Neural progenitor cell (in vitro differentiated cells): Measurements from ENCODE around the gene DNAH10. TPM values are rescaled to one million over a fixed set of nuclear protein-coding genes. Genes with fewer than 3 reads are reported as not detected.

Experiments used
- DNase-seq: peaks from one replicate; pipeline ENCODE4 v3.0.0-alpha.2; 2016; ENCODE audit warnings: low spot score
- H2AFZ ChIP-seq: fragments of 200-600 bp; sonication (generic); replicated peaks from 2 replicates; pipeline ENCODE4 v1.6.1; 2016; ENCODE audit warnings: antibody characterized with exemption
- H3F3A ChIP-seq: fragments of 200-600 bp; sonication (generic); 2 replicates; pipeline ENCODE4 v1.6.1; 2016; ENCODE audit warnings: antibody characterized with exemption, low read depth
- H3K27ac ChIP-seq: fragments of 200-600 bp; sonication (generic); 2 replicates; pipeline ENCODE4 v1.5.1; 2016; ENCODE audit warnings: mild to moderate bottlenecking
- H3K27me3 ChIP-seq: fragments of 200-600 bp; sonication (generic); 2 replicates; pipeline ENCODE4 v1.6.1; 2016; ENCODE audit warnings: mild to moderate bottlenecking, moderate library complexity
- H3K36me3 ChIP-seq: fragments of 200-600 bp; sonication (generic); 2 replicates; pipeline ENCODE4 v1.5.1; 2016
- H3K4me1 ChIP-seq: fragments of 200-600 bp; sonication (generic); 2 replicates; pipeline ENCODE4 v1.6.1; 2016; ENCODE audit warnings: mixed run types
- H3K4me2 ChIP-seq: fragments of 200-600 bp; sonication (generic); 2 replicates; pipeline ENCODE4 v1.6.1; 2016
- H3K4me3 ChIP-seq: fragments of 200-600 bp; sonication (generic); 2 replicates; pipeline ENCODE4 v1.5.1; 2016
- H3K79me2 ChIP-seq: fragments of 200-600 bp; sonication (generic); 2 replicates; pipeline ENCODE4 v1.6.1; 2016; ENCODE audit warnings: low read depth
- H3K9ac ChIP-seq: fragments of 200-600 bp; sonication (generic); 2 replicates; pipeline ENCODE4 v1.6.1; 2016
- H3K9me3 ChIP-seq: fragments of 200-600 bp; sonication (generic); 2 replicates; pipeline ENCODE4 v1.5.1; 2016; ENCODE audit warnings: low read depth
- H4K20me1 ChIP-seq: fragments of 200-600 bp; sonication (generic); 2 replicates; pipeline ENCODE4 v1.6.1; 2016; ENCODE audit warnings: low read depth
- H3K27ac Mint-ChIP-seq: 3 replicates; pipeline ENCODE4 v1.8.0; 2021; ENCODE audit warnings: mixed read lengths
- H3K27me3 Mint-ChIP-seq: 2 replicates; pipeline ENCODE4 v1.8.0; 2022; ENCODE audit warnings: low read depth, mild to moderate bottlenecking, inconsistent platforms, moderate library complexity, mixed read lengths; ENCODE audit not compliant: insufficient read depth
- H3K36me3 Mint-ChIP-seq: 3 replicates; pipeline ENCODE4 v1.8.0; 2021; ENCODE audit warnings: mixed read lengths
- H3K4me1 Mint-ChIP-seq: 3 replicates; pipeline ENCODE4 v1.8.0; 2021; ENCODE audit warnings: mixed read lengths
- H3K4me3 Mint-ChIP-seq: 3 replicates; pipeline ENCODE4 v1.8.0; 2021; ENCODE audit warnings: mild to moderate bottlenecking, moderate library complexity, mixed read lengths
- H3K9me3 Mint-ChIP-seq: 3 replicates; pipeline ENCODE4 v1.8.0; 2020; ENCODE audit warnings: mixed read lengths
- EZH2 ChIP-seq: fragments of 200-600 bp; sonication (generic); IDR thresholded peaks from 2 replicates; pipeline ENCODE4 v1.6.1; 2017; ENCODE audit warnings: antibody characterized with exemption, mild to moderate bottlenecking, moderate library complexity
- EZH2phosphoT487 ChIP-seq: fragments of 200-600 bp; sonication (generic); IDR thresholded peaks from 2 replicates; pipeline ENCODE4 v1.6.1; 2017; ENCODE audit warnings: antibody characterized with exemption
- total RNA-seq: library from RNA; depleted of rRNA; stranded (reverse); fragments of >200 nt; gene quantifications from 2 replicates; pipeline ENCODE4 v1.2.3, GENCODE V29; 2015; ENCODE audit warnings: low replicate concordance
- TF ChIP-seq, protein P1 (sequence below): fragments of 200-600 bp; sonication (generic); IDR thresholded peaks from 2 replicates; pipeline ENCODE4 v1.5.1; 2017; ENCODE audit warnings: antibody characterized with exemption, mild to moderate bottlenecking

Gene DNAH10
- total RNA-seq, 1 donor from 2014 or later: 0.26 TPM

DNA sequence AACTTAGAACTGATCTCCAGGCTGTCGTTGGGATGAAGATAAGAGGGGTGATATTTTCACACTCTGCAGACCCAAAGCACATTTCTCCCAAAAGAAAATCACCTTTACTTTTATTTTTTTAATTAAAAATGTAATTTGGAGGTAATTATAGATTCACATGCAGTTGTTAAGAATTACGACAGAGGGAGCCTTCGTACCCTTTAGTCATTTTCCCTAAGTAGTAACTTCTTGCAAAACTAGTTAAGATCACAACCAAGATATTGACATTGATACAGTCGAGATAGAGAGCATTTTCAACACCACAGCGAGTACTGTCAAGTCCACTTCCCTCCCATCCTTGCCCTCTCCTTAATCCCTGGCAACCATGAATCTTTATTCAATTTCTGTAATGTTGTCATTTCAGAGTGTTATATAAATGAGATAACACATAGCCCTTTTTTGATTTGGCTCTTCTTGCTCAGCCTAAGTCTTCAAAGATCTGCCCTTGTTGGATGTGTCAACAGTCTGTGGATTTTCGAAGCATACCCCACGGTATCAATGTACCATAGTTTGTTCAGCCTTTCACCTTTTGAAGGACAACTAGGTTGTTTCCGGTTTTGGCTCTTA lies 39.6 kb downstream of the DNAH10 start:
- H4K20me1 ChIP-seq: no peaks in the 10 kb centered on the region
- H3K27me3 Mint-ChIP-seq: peaks cover 3% of the 10 kb centered on the region
- no peaks in the 10 kb centered on the region for H3K9me3 Mint-ChIP-seq
- H3K36me3 ChIP-seq: no peaks in the 10 kb centered on the region
- H3K27me3 ChIP-seq: peaks cover 18% of the 10 kb centered on the region
- no peak overlapping the region for H3K27ac Mint-ChIP-seq
- H3K79me2 ChIP-seq: no peaks in the 10 kb centered on the region
- no peaks in the 10 kb centered on the region for H3K4me1 Mint-ChIP-seq
- no peak overlapping the region for H3K4me2 ChIP-seq
- no peak overlapping the region for H3K9ac ChIP-seq
- no peak overlapping the region for H3K4me3 ChIP-seq
- no peak overlapping the region for H3K27ac ChIP-seq
- no peaks in the 10 kb centered on the region for H3F3A ChIP-seq
- H3K4me3 Mint-ChIP-seq: no peak overlapping the region
- no peak overlapping the region for H2AFZ ChIP-seq
- TF ChIP-seq, protein P1, sequence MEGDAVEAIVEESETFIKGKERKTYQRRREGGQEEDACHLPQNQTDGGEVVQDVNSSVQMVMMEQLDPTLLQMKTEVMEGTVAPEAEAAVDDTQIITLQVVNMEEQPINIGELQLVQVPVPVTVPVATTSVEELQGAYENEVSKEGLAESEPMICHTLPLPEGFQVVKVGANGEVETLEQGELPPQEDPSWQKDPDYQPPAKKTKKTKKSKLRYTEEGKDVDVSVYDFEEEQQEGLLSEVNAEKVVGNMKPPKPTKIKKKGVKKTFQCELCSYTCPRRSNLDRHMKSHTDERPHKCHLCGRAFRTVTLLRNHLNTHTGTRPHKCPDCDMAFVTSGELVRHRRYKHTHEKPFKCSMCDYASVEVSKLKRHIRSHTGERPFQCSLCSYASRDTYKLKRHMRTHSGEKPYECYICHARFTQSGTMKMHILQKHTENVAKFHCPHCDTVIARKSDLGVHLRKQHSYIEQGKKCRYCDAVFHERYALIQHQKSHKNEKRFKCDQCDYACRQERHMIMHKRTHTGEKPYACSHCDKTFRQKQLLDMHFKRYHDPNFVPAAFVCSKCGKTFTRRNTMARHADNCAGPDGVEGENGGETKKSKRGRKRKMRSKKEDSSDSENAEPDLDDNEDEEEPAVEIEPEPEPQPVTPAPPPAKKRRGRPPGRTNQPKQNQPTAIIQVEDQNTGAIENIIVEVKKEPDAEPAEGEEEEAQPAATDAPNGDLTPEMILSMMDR: peak; percentile 57
- TF ChIP-seq EZH2phosphoT487: no peak
- H3K4me1 ChIP-seq: no peaks in the 10 kb centered on the region
- no peak for DNase-seq
- H3K36me3 Mint-ChIP-seq: no peaks in the 10 kb centered on the region
- H3K9me3 ChIP-seq: no peaks in the 10 kb centered on the region

DNA sequence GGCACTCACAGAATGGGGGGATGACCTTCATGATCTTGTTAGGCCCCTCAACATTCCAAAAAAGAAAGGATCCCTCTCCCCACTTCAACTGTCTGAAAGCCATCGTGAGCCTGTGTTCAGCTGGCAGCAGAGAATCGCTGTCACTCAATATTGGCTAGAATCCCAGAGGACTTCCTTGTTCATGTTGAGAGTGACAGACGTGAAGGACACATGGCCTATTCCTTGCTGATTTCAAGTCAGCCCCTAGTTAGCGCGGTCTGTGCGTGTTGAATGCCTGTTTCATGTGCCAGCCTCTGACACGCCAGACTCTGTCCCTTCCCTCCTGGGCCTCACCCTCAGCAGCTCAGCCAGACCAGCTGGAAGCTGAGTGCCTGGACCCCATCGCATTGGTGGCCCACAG lies 43.1 kb downstream of the DNAH10 start:
- H3K4me1 Mint-ChIP-seq: peaks cover 13% of the 10 kb centered on the region
- peaks cover 2% of the 10 kb centered on the region for H3K9me3 Mint-ChIP-seq
- peaks cover 6% of the 10 kb centered on the region for H3K27me3 Mint-ChIP-seq
- no peaks in the 10 kb centered on the region for H4K20me1 ChIP-seq
- H3K79me2 ChIP-seq: no peaks in the 10 kb centered on the region
- no peak overlapping the region for H2AFZ ChIP-seq
- TF ChIP-seq EZH2phosphoT487 (no peak), EZH2 (no peak)
- TF ChIP-seq, protein P1: no peak
- peaks cover 3% of the 10 kb centered on the region for H3K4me1 ChIP-seq
- H3K36me3 ChIP-seq: no peaks in the 10 kb centered on the region
- H3K9me3 ChIP-seq: no peaks in the 10 kb centered on the region
- H3F3A ChIP-seq: no peaks in the 10 kb centered on the region
- H3K27me3 ChIP-seq: peaks cover 11% of the 10 kb centered on the region
- H3K27ac ChIP-seq: no peak overlapping the region
- H3K27ac Mint-ChIP-seq: no peak overlapping the region
- H3K4me2 ChIP-seq: no peak overlapping the region
- H3K36me3 Mint-ChIP-seq: no peaks in the 10 kb centered on the region
- H3K9ac ChIP-seq: no peak overlapping the region
- DNase-seq: no peak
- H3K4me3 ChIP-seq: no peak overlapping the region
- H3K4me3 Mint-ChIP-seq: no peak overlapping the region

DNA sequence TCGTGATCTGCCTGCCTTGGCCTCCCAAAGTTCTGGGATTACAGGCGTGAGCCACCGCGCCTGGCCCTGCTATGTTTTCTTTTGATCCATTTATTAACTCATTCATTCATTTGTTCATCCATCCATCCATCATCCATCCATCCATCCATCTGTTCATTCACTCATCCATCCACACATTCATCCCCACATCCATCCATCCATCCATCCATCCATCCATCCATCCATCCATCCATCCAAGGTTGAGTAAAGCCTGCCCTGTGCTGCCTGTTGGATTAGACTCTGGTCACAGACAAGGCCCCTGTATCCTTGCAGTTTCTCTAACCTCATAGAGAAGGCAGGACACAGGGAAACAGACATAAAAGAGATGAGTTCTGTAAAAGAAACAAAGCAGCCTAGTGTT lies 44.9 kb downstream of the DNAH10 start:
- H3F3A ChIP-seq: no peaks in the 10 kb centered on the region
- no peaks in the 10 kb centered on the region for H3K36me3 ChIP-seq
- TF ChIP-seq, protein P1: no peak
- TF ChIP-seq EZH2 (no peak), EZH2phosphoT487 (no peak)
- peaks cover 3% of the 10 kb centered on the region for H3K4me1 ChIP-seq
- no peaks in the 10 kb centered on the region for H3K27me3 ChIP-seq
- H3K27ac ChIP-seq: no peak overlapping the region
- H2AFZ ChIP-seq: peak overlapping the region; percentile 85
- peak overlapping the region; percentile 35 for H3K27ac Mint-ChIP-seq
- H3K4me3 ChIP-seq: no peak overlapping the region
- H3K4me1 Mint-ChIP-seq: peaks cover 13% of the 10 kb centered on the region
- no peaks in the 10 kb centered on the region for H3K79me2 ChIP-seq
- H3K9ac ChIP-seq: no peak overlapping the region
- H3K27me3 Mint-ChIP-seq: peaks cover 6% of the 10 kb centered on the region
- no peaks in the 10 kb centered on the region for H4K20me1 ChIP-seq
- no peaks in the 10 kb centered on the region for H3K9me3 ChIP-seq
- no peak overlapping the region for H3K4me2 ChIP-seq
- H3K9me3 Mint-ChIP-seq: peaks cover 2% of the 10 kb centered on the region
- H3K4me3 Mint-ChIP-seq: no peak overlapping the region
- no peaks in the 10 kb centered on the region for H3K36me3 Mint-ChIP-seq
- no peak for DNase-seq
